Loucy (cell line): ENCODE data around the gene TTLL9.

Experiments
- H2AFZ ChIP-seq: fragments of 200-600 bp; sonication (generic); 2 replicates; pipeline ENCODE4 v1.6.0; 2016; ENCODE audit warnings: antibody characterized with exemption, mild to moderate bottlenecking, low read length, moderate library complexity
- H3F3A ChIP-seq: fragments of 200-600 bp; 2 replicates; pipeline ENCODE4 v1.6.0; 2016; ENCODE audit warnings: antibody characterized with exemption, low read depth, mild to moderate bottlenecking
- H3K27me3 ChIP-seq: fragments of 200-600 bp; sonication (generic); 2 replicates; pipeline ENCODE4 v1.6.1; 2014; ENCODE audit warnings: low read length, mild to moderate bottlenecking; ENCODE audit not compliant: insufficient read depth, poor library complexity, severe bottlenecking
- H3K36me3 ChIP-seq: fragments of 200-600 bp; sonication (generic); 2 replicates; pipeline ENCODE4 v1.6.1; 2016; ENCODE audit warnings: low read length; ENCODE audit not compliant: insufficient read depth
- H3K4me1 ChIP-seq: fragments of 200-600 bp; sonication (generic); 2 replicates; pipeline ENCODE4 v1.5.1; 2014; ENCODE audit warnings: low read length, mild to moderate bottlenecking; ENCODE audit not compliant: insufficient read depth, poor library complexity, severe bottlenecking
- H3K4me2 ChIP-seq: fragments of 200-600 bp; sonication (generic); 2 replicates; pipeline ENCODE4 v1.6.0; 2014; ENCODE audit warnings: antibody characterized with exemption, low read length, low read depth, mild to moderate bottlenecking; ENCODE audit not compliant: poor library complexity, severe bottlenecking
- H3K4me3 ChIP-seq: fragments of 200-600 bp; sonication (generic); 2 replicates; pipeline ENCODE4 v1.5.1; 2014; ENCODE audit warnings: low read length, mild to moderate bottlenecking, mixed read lengths; ENCODE audit not compliant: poor library complexity, severe bottlenecking
- H3K79me2 ChIP-seq: fragments of 200-600 bp; sonication (generic); 2 replicates; pipeline ENCODE4 v1.6.1; 2014; ENCODE audit warnings: low read length; ENCODE audit not compliant: insufficient read depth
- H3K9ac ChIP-seq: fragments of 200-600 bp; sonication (generic); 2 replicates; pipeline ENCODE4 v1.6.0; 2014; ENCODE audit warnings: mild to moderate bottlenecking, low read depth, low read length, moderate library complexity; ENCODE audit not compliant: poor library complexity, severe bottlenecking
- H3K9me2 ChIP-seq: fragments of 200-600 bp; sonication (generic); replicated peaks from 2 replicates; pipeline ENCODE4 v1.6.1; 2016; ENCODE audit warnings: low read depth, low read length, mixed read lengths
- H3K9me3 ChIP-seq: fragments of 200-600 bp; sonication (generic); 2 replicates; pipeline ENCODE4 v1.6.1; 2014; ENCODE audit warnings: mild to moderate bottlenecking, antibody characterized with exemption, low read length, low read depth; ENCODE audit not compliant: insufficient read depth
- H4K20me1 ChIP-seq: fragments of 200-600 bp; sonication (generic); 2 replicates; pipeline ENCODE4 v1.6.0; 2014; ENCODE audit warnings: antibody characterized with exemption, low read length, mild to moderate bottlenecking; ENCODE audit not compliant: insufficient read depth, poor library complexity, severe bottlenecking
- CTCF ChIP-seq: fragments of 200-600 bp; sonication (generic); conservative IDR thresholded peaks from 2 replicates; pipeline ENCODE4 v1.5.1; 2014; ENCODE audit warnings: mild to moderate bottlenecking, antibody characterized with exemption, low read length
- EZH2phosphoT487 ChIP-seq: fragments of 200-600 bp; IDR thresholded peaks from 2 replicates; pipeline ENCODE4 v1.6.1; 2018; ENCODE audit warnings: antibody characterized with exemption, mild to moderate bottlenecking, moderate library complexity, borderline replicate concordance

The TTLL9 gene

GRCh38 chr20:31823360-31824124, 46.9 kb upstream of the TTLL9 start:
- Histone ChIP-seq H3K4me2 (peak overlapping the region; percentile 93), H3K9me2 (no peaks in the 10 kb centered on the region), H3F3A (no peaks in the 10 kb centered on the region), H3K9me3 (no peaks in the 10 kb centered on the region), H2AFZ (peak overlapping the region; percentile 25; the same call in 1 of the 2 replicates), H3K9ac (peak overlapping the region; percentile 80), H3K79me2 (peaks cover 46% of the 10 kb centered on the region), H3K4me1 (peaks cover 37% of the 10 kb centered on the region), H4K20me1 (no peaks in the 10 kb centered on the region), H3K4me3 (peak overlapping the region; percentile 75), H3K36me3 (no peaks in the 10 kb centered on the region), H3K27me3 (no peaks in the 10 kb centered on the region)
- TF ChIP-seq EZH2phosphoT487 (no peak), CTCF (no peak)

GRCh38 chr20:31824125-31824485, 46.3 kb upstream of the TTLL9 start:
- H3K4me3 ChIP-seq, result peak overlapping the region; percentile 75

GRCh38 chr20:31824554-31825313, 45.7 kb upstream of the TTLL9 start:
- H4K20me1 ChIP-seq, result no peaks in the 10 kb centered on the region
- H2AFZ ChIP-seq, result no peak overlapping the region
- peaks cover 49% of the 10 kb centered on the region for H3K4me1 ChIP-seq
- TF ChIP-seq CTCF (no peak), EZH2phosphoT487 (no peak)
- H3K9ac ChIP-seq, result peak overlapping the region; percentile 80
- no peaks in the 10 kb centered on the region for H3K27me3 ChIP-seq
- H3K79me2 ChIP-seq, result peaks cover 50% of the 10 kb centered on the region
- H3F3A ChIP-seq, result no peaks in the 10 kb centered on the region
- H3K9me2 ChIP-seq, result no peaks in the 10 kb centered on the region
- peak overlapping the region; percentile 75 for H3K4me3 ChIP-seq
- no peaks in the 10 kb centered on the region for H3K36me3 ChIP-seq
- no peaks in the 10 kb centered on the region for H3K9me3 ChIP-seq
- H3K4me2 ChIP-seq, result peak overlapping the region; percentile 93

More at GRCh38 chr20:31824125-31824485, 46.3 kb upstream of the TTLL9 start:
- H3K9me3 ChIP-seq, result no peaks in the 10 kb centered on the region
- H3K27me3 ChIP-seq, result no peaks in the 10 kb centered on the region
- H3K36me3 ChIP-seq, result no peaks in the 10 kb centered on the region
- peak overlapping the region; percentile 25; the same call in 1 of the 2 replicates for H2AFZ ChIP-seq
- no peaks in the 10 kb centered on the region for H3F3A ChIP-seq
- H3K4me2 ChIP-seq, result peak overlapping the region; percentile 93
- TF ChIP-seq CTCF (no peak), EZH2phosphoT487 (no peak)
- H3K9me2 ChIP-seq, result no peaks in the 10 kb centered on the region
- peak overlapping the region; percentile 80 for H3K9ac ChIP-seq
- peaks cover 47% of the 10 kb centered on the region for H3K79me2 ChIP-seq
- no peaks in the 10 kb centered on the region for H4K20me1 ChIP-seq
- H3K4me1 ChIP-seq, result peaks cover 42% of the 10 kb centered on the region
